ENCODE measurements around the gene CD48.

The CD48 gene

GRCh38 chr1:160672789-160673695, 38.6 kb downstream of the CD48 start:
- peaks cover 11% of the 10 kb centered on the region for H3K9me3 ChIP-seq (ENCODE audit: control insufficient read depth, insufficient read depth, low read depth, low read length)
- H3K4me1 ChIP-seq (ENCODE audit: control insufficient read depth, insufficient read depth, low read length): peaks cover 48% of the 10 kb centered on the region
- H3K4me3 ChIP-seq (ENCODE audit: low read depth, low read length): 0 out of 2 replicates have a peak overlapping the region, but pooled peaks have one; percentile 5
- no peaks in the 10 kb centered on the region for H3K36me3 ChIP-seq (ENCODE audit: control insufficient read depth, insufficient read depth, low read length)
- peak overlapping the region; percentile 0 for H3K9ac ChIP-seq (ENCODE audit: low read length)
- H3K27me3 ChIP-seq (ENCODE audit: control insufficient read depth, insufficient read depth, low read length): no peaks in the 10 kb centered on the region
- H3K27ac ChIP-seq (ENCODE audit: low read depth, low read length): peak overlapping the region; percentile 74

DNA sequence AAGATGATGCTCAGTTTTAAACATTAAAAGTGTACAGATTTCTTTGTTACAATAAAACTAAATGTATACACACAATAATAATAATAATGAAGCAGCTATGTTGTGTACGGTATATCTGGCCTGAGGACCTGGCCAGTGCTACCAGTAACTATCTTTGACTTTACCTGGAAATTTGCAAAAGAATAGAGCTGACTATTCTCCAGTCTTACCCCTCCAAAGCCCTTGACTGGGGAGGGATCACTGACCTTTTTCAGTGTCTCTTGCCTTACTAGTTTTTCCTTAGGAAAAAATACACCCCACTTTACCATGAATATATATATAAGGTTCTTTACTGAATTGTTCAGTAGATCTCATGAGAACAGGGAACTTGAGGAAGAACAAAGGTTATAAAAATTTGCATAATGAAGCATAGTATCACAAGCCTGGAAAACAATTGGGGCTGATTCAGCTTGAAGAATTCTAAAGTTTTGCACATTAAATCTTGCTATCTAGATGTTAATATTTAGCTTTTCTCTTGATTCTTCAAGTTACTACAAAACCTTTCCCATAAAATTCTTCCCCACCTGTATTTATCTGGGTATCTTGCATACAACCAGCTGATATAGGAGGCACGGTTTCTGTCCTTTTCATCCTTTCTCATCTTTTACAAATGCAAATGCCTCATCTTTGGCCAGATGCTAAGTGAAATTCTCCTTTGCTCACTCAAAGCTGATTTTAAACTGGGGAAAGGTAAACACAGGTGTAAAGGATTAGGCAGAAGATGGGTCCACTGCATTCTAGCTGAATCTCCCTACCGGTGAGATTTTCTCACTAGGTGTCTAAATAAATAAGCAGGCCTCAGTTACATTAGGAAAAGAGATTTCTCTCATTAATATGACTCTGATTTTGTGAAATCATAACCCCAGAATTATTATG, 39.8 kb downstream of the CD48 start:
- Histone ChIP-seq H3K27ac (ENCODE audit: low read depth, low read length) (peak overlapping the region; percentile 74), H3K4me1 (ENCODE audit: control insufficient read depth, insufficient read depth, low read length) (peaks cover 48% of the 10 kb centered on the region), H3K4me3 (ENCODE audit: low read depth, low read length) (0 out of 2 replicates have a peak overlapping the region, but pooled peaks have one; percentile 5), H3K36me3 (ENCODE audit: control insufficient read depth, insufficient read depth, low read length) (no peaks in the 10 kb centered on the region), H3K9me3 (ENCODE audit: control insufficient read depth, insufficient read depth, low read depth, low read length) (peaks cover 11% of the 10 kb centered on the region), H3K9ac (ENCODE audit: low read length) (no peak overlapping the region), H3K27me3 (ENCODE audit: control insufficient read depth, insufficient read depth, low read length) (no peaks in the 10 kb centered on the region)

DNA sequence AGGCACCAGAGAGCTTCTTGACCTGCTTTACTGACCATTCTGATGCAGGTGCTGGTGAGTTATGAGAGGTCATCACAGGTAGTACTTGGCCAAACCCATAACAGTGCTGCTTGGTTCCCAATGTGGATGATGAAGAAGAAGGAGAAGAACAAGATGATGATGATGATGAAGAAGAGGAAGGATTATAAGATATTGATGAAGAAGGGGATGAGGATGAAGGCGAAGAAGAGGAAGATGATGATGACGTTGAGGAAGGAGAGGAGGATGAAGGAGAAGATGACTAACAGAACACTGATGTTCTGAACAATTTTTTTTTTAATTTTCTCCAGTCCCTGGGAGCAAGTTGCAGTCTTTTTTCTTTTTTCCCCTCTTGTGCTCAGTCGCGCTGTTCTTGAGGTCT, 40.9 kb downstream of the CD48 start:
- Histone ChIP-seq H3K27ac (ENCODE audit: low read depth, low read length) (no peak overlapping the region), H3K4me1 (ENCODE audit: control insufficient read depth, insufficient read depth, low read length) (peaks cover 55% of the 10 kb centered on the region), H3K4me3 (ENCODE audit: low read depth, low read length) (no peak overlapping the region), H3K9me3 (ENCODE audit: control insufficient read depth, insufficient read depth, low read depth, low read length) (peaks cover 11% of the 10 kb centered on the region), H3K36me3 (ENCODE audit: control insufficient read depth, insufficient read depth, low read length) (no peaks in the 10 kb centered on the region), H3K9ac (ENCODE audit: low read length) (no peak overlapping the region), H3K27me3 (ENCODE audit: control insufficient read depth, insufficient read depth, low read length) (no peaks in the 10 kb centered on the region)

- Histone ChIP-seq H3K36me3 (ENCODE audit: control insufficient read depth, insufficient read depth, low read length) (no peaks in the 10 kb centered on the region), H3K27ac (ENCODE audit: low read depth, low read length) (no peak overlapping the region), H3K27me3 (ENCODE audit: control insufficient read depth, insufficient read depth, low read length) (no peaks in the 10 kb centered on the region), H3K9ac (ENCODE audit: low read length) (no peak overlapping the region), H3K4me1 (ENCODE audit: control insufficient read depth, insufficient read depth, low read length) (peaks cover 57% of the 10 kb centered on the region), H3K4me3 (ENCODE audit: low read depth, low read length) (no peak overlapping the region), H3K9me3 (ENCODE audit: control insufficient read depth, insufficient read depth, low read depth, low read length) (peaks cover 11% of the 10 kb centered on the region)
Measured at GRCh38 chr1:160669802-160670201, 41.8 kb downstream of the CD48 start.

GRCh38 chr1:160669276-160669675, 42.3 kb downstream of the CD48 start:
- H3K9ac ChIP-seq (ENCODE audit: low read length): no peak overlapping the region
- H3K9me3 ChIP-seq (ENCODE audit: control insufficient read depth, insufficient read depth, low read depth, low read length): peaks cover 11% of the 10 kb centered on the region
- H3K27ac ChIP-seq (ENCODE audit: low read depth, low read length): no peak overlapping the region
- no peak overlapping the region for H3K4me3 ChIP-seq (ENCODE audit: low read depth, low read length)
- no peaks in the 10 kb centered on the region for H3K27me3 ChIP-seq (ENCODE audit: control insufficient read depth, insufficient read depth, low read length)
- peaks cover 52% of the 10 kb centered on the region for H3K4me1 ChIP-seq (ENCODE audit: control insufficient read depth, insufficient read depth, low read length)
- no peaks in the 10 kb centered on the region for H3K36me3 ChIP-seq (ENCODE audit: control insufficient read depth, insufficient read depth, low read length)

- Histone ChIP-seq H3K9me3 (ENCODE audit: control insufficient read depth, insufficient read depth, low read depth, low read length) (peaks cover 11% of the 10 kb centered on the region), H3K27me3 (ENCODE audit: control insufficient read depth, insufficient read depth, low read length) (no peaks in the 10 kb centered on the region), H3K36me3 (ENCODE audit: control insufficient read depth, insufficient read depth, low read length) (no peaks in the 10 kb centered on the region), H3K4me3 (ENCODE audit: low read depth, low read length) (no peak overlapping the region), H3K27ac (ENCODE audit: low read depth, low read length) (no peak overlapping the region), H3K4me1 (ENCODE audit: control insufficient read depth, insufficient read depth, low read length) (peaks cover 39% of the 10 kb centered on the region), H3K9ac (ENCODE audit: low read length) (no peak overlapping the region)
Measured at GRCh38 chr1:160667896-160668295, 43.7 kb downstream of the CD48 start.

DNA sequence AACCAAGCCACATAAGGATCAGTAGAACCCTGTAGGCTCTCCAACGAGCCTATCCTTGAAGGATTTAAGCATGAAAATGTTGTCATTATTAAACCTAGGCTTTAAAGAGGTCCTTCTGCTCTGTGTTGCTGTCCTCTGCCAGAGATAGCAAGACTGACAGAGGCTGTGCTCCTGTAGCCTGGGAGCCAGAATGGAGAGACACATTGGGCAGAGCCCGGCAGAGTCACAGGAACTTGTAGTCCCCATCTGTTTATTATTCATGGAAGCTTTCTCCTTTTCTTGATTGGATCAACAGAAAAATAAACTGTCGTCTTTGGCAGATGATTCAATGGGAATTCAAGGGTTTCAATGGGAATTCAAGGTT, 45.6 kb downstream of the CD48 start:
- peak overlapping the region; percentile 81; the same call in 1 of the 2 replicates for H3K27ac ChIP-seq (ENCODE audit: low read depth, low read length)
- no peaks in the 10 kb centered on the region for H3K36me3 ChIP-seq (ENCODE audit: control insufficient read depth, insufficient read depth, low read length)
- no peak overlapping the region; the same call in 1 of the 2 replicates for H3K4me3 ChIP-seq (ENCODE audit: low read depth, low read length)
- H3K9me3 ChIP-seq (ENCODE audit: control insufficient read depth, insufficient read depth, low read depth, low read length): peaks cover 11% of the 10 kb centered on the region
- peaks cover 21% of the 10 kb centered on the region for H3K4me1 ChIP-seq (ENCODE audit: control insufficient read depth, insufficient read depth, low read length)
- peak overlapping the region; percentile 82 for H3K9ac ChIP-seq (ENCODE audit: low read length)
- H3K27me3 ChIP-seq (ENCODE audit: control insufficient read depth, insufficient read depth, low read length): no peaks in the 10 kb centered on the region

GRCh38 chr1:160665330-160666078, 46.1 kb downstream of the CD48 start:
- Histone ChIP-seq H3K36me3 (ENCODE audit: control insufficient read depth, insufficient read depth, low read length) (no peaks in the 10 kb centered on the region), H3K9me3 (ENCODE audit: control insufficient read depth, insufficient read depth, low read depth, low read length) (peaks cover 11% of the 10 kb centered on the region), H3K9ac (ENCODE audit: low read length) (peak overlapping the region; percentile 82), H3K4me3 (ENCODE audit: low read depth, low read length) (no peak overlapping the region; the same call in 1 of the 2 replicates), H3K27me3 (ENCODE audit: control insufficient read depth, insufficient read depth, low read length) (no peaks in the 10 kb centered on the region), H3K27ac (ENCODE audit: low read depth, low read length) (peak overlapping the region; percentile 81; the same call in 1 of the 2 replicates), H3K4me1 (ENCODE audit: control insufficient read depth, insufficient read depth, low read length) (peaks cover 20% of the 10 kb centered on the region)

DNA sequence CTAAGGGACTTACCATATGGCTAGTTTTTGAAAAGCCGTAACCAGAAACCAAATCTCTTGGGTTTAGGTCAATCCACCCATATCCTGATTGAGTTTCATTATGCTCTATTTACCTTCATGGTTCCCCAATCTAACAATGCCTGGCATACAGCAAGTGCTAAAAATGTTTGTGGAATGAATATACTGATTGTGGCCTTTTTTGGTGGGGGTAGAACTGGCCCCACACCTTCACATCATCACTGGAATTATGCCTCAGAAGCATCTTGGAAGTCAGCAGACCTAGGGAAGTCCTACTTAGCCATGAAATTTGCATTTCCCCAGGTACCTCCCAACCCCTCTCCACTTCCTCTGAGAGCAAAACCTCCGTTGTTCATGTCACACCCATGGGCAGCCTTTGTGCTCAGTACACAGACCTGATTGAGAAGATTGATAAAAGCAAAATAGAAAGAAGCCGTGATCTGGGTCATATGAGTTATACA, 47.0 kb downstream of the CD48 start:
- peaks cover 16% of the 10 kb centered on the region; the same call in 1 of the 2 replicates for H3K9me3 ChIP-seq (ENCODE audit: control insufficient read depth, insufficient read depth, low read depth, low read length)
- no peaks in the 10 kb centered on the region for H3K27me3 ChIP-seq (ENCODE audit: control insufficient read depth, insufficient read depth, low read length)
- no peaks in the 10 kb centered on the region for H3K36me3 ChIP-seq (ENCODE audit: control insufficient read depth, insufficient read depth, low read length)
- peaks cover 20% of the 10 kb centered on the region for H3K4me1 ChIP-seq (ENCODE audit: control insufficient read depth, insufficient read depth, low read length)
- peak overlapping the region; percentile 30 for H3K9ac ChIP-seq (ENCODE audit: low read length)
- no peak overlapping the region for H3K4me3 ChIP-seq (ENCODE audit: low read depth, low read length)
- peak overlapping the region; percentile 81; the same call in 1 of the 2 replicates for H3K27ac ChIP-seq (ENCODE audit: low read depth, low read length)

GRCh38 chr1:160662910-160663309, 48.7 kb downstream of the CD48 start:
- H3K27ac ChIP-seq (ENCODE audit: low read depth, low read length): 0 out of 2 replicates have a peak overlapping the region, but pooled peaks have one; percentile 21
- no peaks in the 10 kb centered on the region for H3K36me3 ChIP-seq (ENCODE audit: control insufficient read depth, insufficient read depth, low read length)
- H3K9ac ChIP-seq (ENCODE audit: low read length): no peak overlapping the region
- H3K4me1 ChIP-seq (ENCODE audit: control insufficient read depth, insufficient read depth, low read length): peaks cover 30% of the 10 kb centered on the region
- H3K4me3 ChIP-seq (ENCODE audit: low read depth, low read length): no peak overlapping the region
- no peaks in the 10 kb centered on the region for H3K27me3 ChIP-seq (ENCODE audit: control insufficient read depth, insufficient read depth, low read length)
- peaks cover 13% of the 10 kb centered on the region; the same call in 1 of the 2 replicates for H3K9me3 ChIP-seq (ENCODE audit: control insufficient read depth, insufficient read depth, low read depth, low read length)
